ENCODE results near the gene PRR18. TPM values are rescaled to one million over a fixed set of nuclear protein-coding genes. Genes with fewer than 3 reads are reported as not detected.
A peak's percentile ranks its signal among the peaks of the same experiment; 100 is the strongest.

PRR18 gene
- total RNA-seq, 1 experiment from 2014 or later = not detected

- DNase-seq (ENCODE audit: low read depth) = no peak
These were observed 33.3 kb downstream of the PRR18 start for GRCh38 chr6:166274739-166275370.

- no peak for DNase-seq (ENCODE audit: low read depth)
These were observed 34.0 kb downstream of the PRR18 start for GRCh38 chr6:166274163-166274562.

DNA sequence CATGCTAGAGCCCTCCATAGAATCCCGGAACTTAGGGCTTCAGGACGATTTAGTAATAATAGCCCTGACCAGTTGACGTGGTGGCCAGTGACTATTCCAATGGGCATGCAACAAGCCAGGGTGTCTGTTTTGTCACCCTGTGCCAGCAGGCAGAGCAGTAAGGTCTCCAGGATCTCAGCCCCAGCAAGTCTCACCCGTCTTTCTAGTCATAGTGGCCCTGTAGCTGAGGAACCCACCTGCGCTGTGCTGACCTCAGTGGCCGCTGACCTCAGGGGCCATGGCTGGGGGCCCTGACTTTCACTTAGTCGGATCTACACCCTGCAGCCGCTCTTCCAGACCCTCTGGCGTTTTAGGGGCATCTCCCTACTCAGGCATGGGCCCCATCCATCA is 36.8 kb downstream of the PRR18 start:
- DNase-seq (ENCODE audit: low read depth) = no peak

- DNase-seq (ENCODE audit: low read depth) = no peak
These were observed 37.4 kb downstream of the PRR18 start for GRCh38 chr6:166270706-166271375.

DNA sequence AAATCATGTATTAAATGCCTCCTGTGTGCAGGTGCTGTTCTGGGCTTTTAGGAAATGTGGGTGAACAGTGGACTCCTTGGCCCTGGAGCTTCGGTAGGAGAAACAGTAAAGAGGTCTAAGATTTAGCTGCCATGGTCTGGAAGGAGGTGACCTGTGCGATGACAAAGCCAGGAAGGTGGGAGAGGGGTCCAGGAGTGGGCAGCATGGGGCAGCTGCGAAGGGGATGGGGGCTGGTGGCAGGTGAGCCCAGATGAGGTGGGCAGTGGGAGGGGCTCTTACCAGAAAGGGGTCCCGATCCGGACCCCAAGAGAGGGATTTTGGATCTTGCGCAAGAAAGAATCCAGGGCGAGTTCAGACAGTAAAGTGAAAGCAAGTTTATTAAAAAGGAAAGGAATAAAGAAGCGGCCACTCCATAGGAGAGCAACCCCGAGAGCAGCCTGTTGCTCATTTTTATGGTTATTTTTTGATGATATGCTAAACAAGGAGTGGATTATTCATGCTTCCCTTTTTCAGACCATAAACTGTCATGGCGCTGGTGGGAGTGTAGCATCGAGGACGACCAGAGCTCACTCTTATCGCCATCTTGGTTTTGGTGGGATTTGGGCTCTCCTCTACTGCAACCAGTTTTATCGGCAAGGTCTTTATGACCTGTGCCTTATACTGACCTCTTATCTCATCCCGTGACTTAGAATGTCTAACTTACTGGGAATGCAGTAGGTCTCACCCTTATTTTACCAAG is 38.7 kb downstream of the PRR18 start:
- no peak for DNase-seq (ENCODE audit: low read depth)

- no peak for DNase-seq (ENCODE audit: low read depth)
These were observed 39.8 kb downstream of the PRR18 start for GRCh38 chr6:166268431-166268830.

GRCh38 chr6:166267526-166267925 is 40.7 kb downstream of the PRR18 start:
- no peak for DNase-seq (ENCODE audit: low read depth)

DNA sequence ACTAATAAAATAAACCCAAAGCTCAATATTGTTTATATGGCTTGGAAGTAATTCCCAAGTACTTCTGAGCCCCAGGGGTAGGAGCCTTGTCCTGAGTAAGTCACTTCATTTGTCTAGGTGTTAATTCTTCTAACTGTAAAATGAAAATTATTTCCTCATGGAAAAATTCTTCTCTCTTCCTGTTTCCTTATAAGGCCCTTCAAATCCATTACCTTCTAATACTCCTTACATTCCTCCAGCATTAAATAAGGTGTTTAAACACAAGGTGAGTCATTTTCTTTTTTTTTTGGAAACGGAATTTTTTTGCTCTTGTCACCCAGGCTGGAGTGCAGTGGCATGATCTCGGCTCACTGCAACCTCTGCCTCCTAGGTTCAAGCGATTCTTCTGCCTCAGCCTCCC is 41.9 kb downstream of the PRR18 start:
- no peak for DNase-seq (ENCODE audit: low read depth)

- no peak for DNase-seq (ENCODE audit: low read depth)
These were observed 45.3 kb downstream of the PRR18 start for GRCh38 chr6:166262743-166263515.

DNA sequence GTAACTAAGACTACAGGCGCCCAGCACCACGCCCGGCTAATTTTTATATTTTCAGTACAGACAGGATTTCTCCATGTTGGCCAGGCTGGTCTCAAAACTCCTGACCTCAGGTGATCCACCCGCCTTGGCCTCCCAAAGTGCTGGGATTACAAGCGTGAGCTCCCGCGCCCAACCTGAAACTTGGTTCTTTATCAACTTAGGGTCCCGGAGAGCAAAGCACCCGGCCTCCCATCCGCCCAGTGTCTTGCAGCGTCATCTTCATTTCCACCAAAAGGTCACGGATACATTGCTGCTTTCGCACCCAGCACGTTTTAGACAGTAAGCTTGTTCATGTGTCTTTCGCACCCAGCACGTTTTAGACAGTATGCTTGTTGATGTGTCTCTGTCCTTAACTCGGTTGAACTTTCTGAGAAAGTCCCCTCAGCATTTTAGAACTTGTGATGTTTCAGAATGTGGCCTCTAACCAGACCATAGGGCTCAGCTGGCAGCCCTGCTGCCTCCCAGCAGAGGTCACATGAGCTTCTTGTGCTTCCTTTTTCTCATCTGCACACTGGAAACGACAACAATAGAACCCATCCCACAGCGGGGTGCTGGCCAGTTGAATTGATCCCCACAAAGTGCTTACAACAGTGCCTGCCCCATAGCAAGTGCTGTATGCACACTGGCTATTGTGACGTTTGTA is 48.8 kb downstream of the PRR18 start:
- no peak for DNase-seq (ENCODE audit: low read depth)

DNA sequence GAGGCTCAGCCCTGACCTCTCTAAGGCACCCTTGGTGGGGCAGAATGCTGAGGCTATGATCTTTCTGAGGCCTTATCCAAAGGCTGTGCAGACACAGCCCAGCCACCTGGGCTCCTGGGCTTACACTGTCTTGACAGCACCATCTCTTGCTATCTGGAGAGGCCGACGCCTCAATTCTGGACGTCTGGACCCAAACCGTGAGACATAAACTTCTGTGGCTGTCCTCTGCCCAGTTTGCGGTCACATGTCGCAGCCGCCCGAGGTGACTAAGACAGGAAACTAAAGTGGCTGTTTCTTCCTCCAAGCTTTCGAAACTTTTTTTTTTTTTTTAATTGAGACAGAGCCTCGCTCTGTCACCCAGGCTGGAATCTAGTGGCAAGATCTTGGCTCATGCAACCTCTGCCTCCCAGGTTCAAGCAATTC is 49.3 kb downstream of the PRR18 start:
- DNase-seq (ENCODE audit: low read depth) = peak; percentile 63

DNA sequence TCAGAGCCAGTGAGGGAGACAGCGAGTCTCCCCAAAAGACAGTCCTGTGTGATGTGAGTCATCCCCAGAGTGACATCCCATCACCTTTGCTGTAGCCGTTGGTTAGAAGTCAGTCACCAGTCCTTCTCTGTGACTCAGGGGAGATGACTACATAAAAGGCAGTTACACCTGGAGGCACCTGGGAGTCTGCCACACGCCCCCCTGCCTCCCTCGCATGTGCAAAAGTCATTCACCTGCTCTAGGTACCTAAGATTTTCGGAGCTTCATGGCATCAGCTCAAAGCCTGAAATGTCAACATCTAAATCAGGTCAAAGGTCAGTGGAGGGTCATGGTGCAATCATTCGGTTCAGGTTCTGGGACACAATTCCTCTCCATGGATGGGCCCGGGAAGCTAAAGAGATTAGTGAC is 50.3 kb downstream of the PRR18 start:
- no peak for DNase-seq (ENCODE audit: low read depth)

Other genes with a start within 250 kb of the PRR18 start
- gene TBXT, start 140.5 kb downstream of the PRR18 start, total RNA-seq (2014; rRNA removed; shearing (Covaris generic)) = 0.57 TPM in 1 of 2 replicates, not detected in the other
- gene SFT2D1, start 34.2 kb upstream of the PRR18 start, total RNA-seq (2014; rRNA removed; shearing (Covaris generic)) = 40.4 and 47.1 TPM in 2 replicates
- 21.4 and 22.5 TPM in 2 replicates for gene MPC1, start 74.5 kb upstream of the PRR18 start, total RNA-seq (2014; rRNA removed; shearing (Covaris generic))

Measured in Daoy (cell line).